Mesendoderm (in vitro differentiated cells): Measurements from ENCODE around the gene SYNE2.
A peak's percentile ranks its signal among the peaks of the same experiment; 100 is the strongest.

Source experiments
- DNase-seq: peaks from one replicate; pipeline ENCODE4 v3.0.0; 2013
- H2AK5ac ChIP-seq: 2 replicates; pipeline ENCODE4 v1.6.1; 2013; ENCODE audit warnings: low read length, inconsistent platforms
- H2BK120ac ChIP-seq: 2 replicates; pipeline ENCODE4 v1.6.1; 2013; ENCODE audit warnings: low read depth, mild to moderate bottlenecking, low read length, moderate library complexity, mixed read lengths
- H2BK15ac ChIP-seq: replicated peaks from 2 replicates; pipeline ENCODE4 v1.6.1; 2013; ENCODE audit warnings: low read depth, mild to moderate bottlenecking, moderate library complexity
- H2BK5ac ChIP-seq: 2 replicates; pipeline ENCODE4 v1.6.1; 2013; ENCODE audit warnings: low read length, inconsistent platforms
- H3K18ac ChIP-seq: 2 replicates; pipeline ENCODE4 v1.6.1; 2013; ENCODE audit warnings: mild to moderate bottlenecking, low read length, mixed read lengths
- H3K23ac ChIP-seq: one replicate; pipeline ENCODE4 v1.6.1; 2013; ENCODE audit warnings: low read length
- H3K27ac ChIP-seq: 2 replicates; pipeline ENCODE4 v1.5.1; 2013; ENCODE audit warnings: low read depth, mild to moderate bottlenecking, inconsistent platforms, low read length, moderate library complexity
- H3K27me3 ChIP-seq: 2 replicates; pipeline ENCODE4 v1.6.1; 2013; ENCODE audit warnings: low read length, control low read depth, mild to moderate bottlenecking, inconsistent platforms; ENCODE audit not compliant: insufficient read depth, poor library complexity
- H3K36me3 ChIP-seq: 2 replicates; pipeline ENCODE4 v1.6.1; 2013; ENCODE audit warnings: low read length, inconsistent platforms; ENCODE audit not compliant: control insufficient read depth, insufficient read depth
- H3K4ac ChIP-seq: one replicate; pipeline ENCODE4 v1.6.1; 2013; ENCODE audit warnings: low read depth, mild to moderate bottlenecking, low read length, moderate library complexity
- H3K4me1 ChIP-seq: 2 replicates; pipeline ENCODE4 v1.6.1; 2013; ENCODE audit warnings: low read depth, low read length, inconsistent platforms; ENCODE audit not compliant: control insufficient read depth
- H3K4me2 ChIP-seq: 2 replicates; pipeline ENCODE4 v1.6.1; 2013; ENCODE audit warnings: low read length
- H3K4me3 ChIP-seq: 2 replicates; pipeline ENCODE4 v1.5.1; 2013; ENCODE audit warnings: mild to moderate bottlenecking, low read length
- H3K56ac ChIP-seq: one replicate; pipeline ENCODE4 v1.6.1; 2013; ENCODE audit warnings: low read length
- H3K79me1 ChIP-seq: 2 replicates; pipeline ENCODE4 v1.6.1; 2013; ENCODE audit warnings: low read length, inconsistent platforms
- H3K79me2 ChIP-seq: 2 replicates; pipeline ENCODE4 v1.6.1; 2013; ENCODE audit warnings: mild to moderate bottlenecking, low read length; ENCODE audit not compliant: control insufficient read depth, insufficient read depth
- H3K9ac ChIP-seq: 2 replicates; pipeline ENCODE4 v1.6.1; 2013; ENCODE audit warnings: low read length, inconsistent platforms
- H4K5ac ChIP-seq: one replicate; pipeline ENCODE4 v1.6.1; 2013; ENCODE audit warnings: low read length
- H4K8ac ChIP-seq: one replicate; pipeline ENCODE4 v1.6.1; 2013; ENCODE audit warnings: low read depth, mild to moderate bottlenecking, control low read depth, low read length, moderate library complexity
- WGBS: extraction: QIAGEN DNeasy Blood & Tissue Kit; methylation state at CpG from one replicate; pipeline ENCODE4 v1.1.7; 2013; ENCODE audit warnings: low lambda C conversion rate, missing lambda C conversion rate; ENCODE audit not compliant: insufficient coverage; ENCODE audit errors: extremely low coverage; 5-methylcytosine and 5-hydroxymethylcytosine counted together

Gene SYNE2

DNA sequence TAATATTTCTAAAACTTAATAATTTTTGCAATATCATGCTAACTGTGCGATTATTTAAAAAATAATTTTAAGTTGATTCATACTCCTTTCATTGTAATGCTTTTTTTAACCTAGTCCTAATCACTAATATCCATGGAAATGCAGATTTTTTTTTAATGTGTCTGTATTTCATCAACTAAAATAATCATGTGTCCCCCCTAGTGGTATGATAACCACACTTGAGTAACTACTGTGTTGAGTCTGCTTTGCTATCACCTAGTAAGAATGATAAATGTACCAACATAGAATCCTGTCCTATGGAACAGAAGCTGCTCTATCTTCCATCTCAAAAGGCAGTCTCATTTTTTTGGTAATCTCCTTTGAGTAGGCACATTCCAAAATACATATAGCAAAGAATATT lies 19.1 kb upstream of the SYNE2 start:
- Histone ChIP-seq H3K36me3 (no peaks in the 10 kb centered on the region), H2BK5ac (no peak overlapping the region), H3K4me2 (no peak overlapping the region), H3K27ac (no peak overlapping the region), H3K4ac (no peak overlapping the region), H3K79me1 (no peaks in the 10 kb centered on the region), H4K5ac (no peak overlapping the region), H3K4me3 (no peak overlapping the region), H2BK120ac (no peak overlapping the region), H3K27me3 (no peaks in the 10 kb centered on the region), H3K56ac (no peak overlapping the region), H3K4me1 (no peaks in the 10 kb centered on the region), H2AK5ac (no peak overlapping the region), H4K8ac (no peak overlapping the region), H3K79me2 (no peaks in the 10 kb centered on the region), H3K9ac (no peak overlapping the region), H3K23ac (no peak overlapping the region), H3K18ac (no peak overlapping the region), H2BK15ac (no peak overlapping the region)
- no peak for DNase-seq
- 100% methylated on average over 1 of the region's 1 CpG for WGBS

DNA sequence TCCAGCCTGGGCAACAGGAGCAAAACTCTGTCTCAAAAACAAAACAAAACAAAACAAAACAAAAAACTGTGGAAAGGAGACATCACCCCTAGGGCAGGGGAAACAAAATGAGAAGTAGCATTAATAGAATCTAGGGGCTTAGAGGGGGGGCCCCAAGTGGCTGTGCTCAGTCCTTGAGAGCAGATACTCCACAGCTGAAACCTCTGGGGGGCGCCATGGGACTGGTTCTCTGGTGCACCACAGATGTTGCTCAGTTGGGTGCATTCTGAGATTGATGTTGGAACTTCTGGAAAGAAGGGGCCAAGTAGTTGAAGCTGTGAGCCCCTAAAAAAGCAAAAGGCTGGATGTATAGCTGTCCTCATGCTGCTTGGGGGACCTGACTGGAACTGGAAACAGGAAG lies 11.8 kb upstream of the SYNE2 start:
- no peak overlapping the region for H3K18ac ChIP-seq
- H2BK120ac ChIP-seq: no peak overlapping the region
- H3K27me3 ChIP-seq: no peaks in the 10 kb centered on the region
- H2AK5ac ChIP-seq: no peak overlapping the region
- no peak overlapping the region for H3K4me3 ChIP-seq
- H3K4me2 ChIP-seq: no peak overlapping the region
- no peak overlapping the region for H4K8ac ChIP-seq
- H3K9ac ChIP-seq: no peak overlapping the region
- H3K79me1 ChIP-seq: no peaks in the 10 kb centered on the region
- WGBS: no CpG with 5 or more reads among the region's 1 CpG
- no peak overlapping the region for H4K5ac ChIP-seq
- H3K56ac ChIP-seq: no peak overlapping the region
- no peak overlapping the region for H3K4ac ChIP-seq
- no peaks in the 10 kb centered on the region for H3K36me3 ChIP-seq
- H2BK15ac ChIP-seq: no peak overlapping the region
- H3K79me2 ChIP-seq: no peaks in the 10 kb centered on the region
- no peak overlapping the region for H3K27ac ChIP-seq
- no peak overlapping the region for H3K23ac ChIP-seq
- DNase-seq: peak; percentile 18
- H3K4me1 ChIP-seq: no peaks in the 10 kb centered on the region
- no peak overlapping the region for H2BK5ac ChIP-seq

- H3K18ac ChIP-seq: no peak overlapping the region
- no peak overlapping the region for H3K23ac ChIP-seq
- H3K79me1 ChIP-seq: no peaks in the 10 kb centered on the region
- H2BK5ac ChIP-seq: no peak overlapping the region
- H2AK5ac ChIP-seq: no peak overlapping the region
- H3K4me1 ChIP-seq: no peaks in the 10 kb centered on the region
- no peak for DNase-seq
- no peak overlapping the region for H3K9ac ChIP-seq
- H3K56ac ChIP-seq: no peak overlapping the region
- no peaks in the 10 kb centered on the region for H3K27me3 ChIP-seq
- no peak overlapping the region for H4K8ac ChIP-seq
- H3K27ac ChIP-seq: no peak overlapping the region
- no peak overlapping the region for H3K4me2 ChIP-seq
- H2BK120ac ChIP-seq: no peak overlapping the region
- H2BK15ac ChIP-seq: no peak overlapping the region
- H3K4ac ChIP-seq: no peak overlapping the region
- no peaks in the 10 kb centered on the region for H3K36me3 ChIP-seq
- H3K79me2 ChIP-seq: no peaks in the 10 kb centered on the region
- no peak overlapping the region for H4K5ac ChIP-seq
- H3K4me3 ChIP-seq: no peak overlapping the region
- WGBS: no CpG with 5 or more reads among the region's 3 CpGs
Observed at GRCh38 chr14:63843796-63844195, 9.0 kb upstream of the SYNE2 start.

DNA sequence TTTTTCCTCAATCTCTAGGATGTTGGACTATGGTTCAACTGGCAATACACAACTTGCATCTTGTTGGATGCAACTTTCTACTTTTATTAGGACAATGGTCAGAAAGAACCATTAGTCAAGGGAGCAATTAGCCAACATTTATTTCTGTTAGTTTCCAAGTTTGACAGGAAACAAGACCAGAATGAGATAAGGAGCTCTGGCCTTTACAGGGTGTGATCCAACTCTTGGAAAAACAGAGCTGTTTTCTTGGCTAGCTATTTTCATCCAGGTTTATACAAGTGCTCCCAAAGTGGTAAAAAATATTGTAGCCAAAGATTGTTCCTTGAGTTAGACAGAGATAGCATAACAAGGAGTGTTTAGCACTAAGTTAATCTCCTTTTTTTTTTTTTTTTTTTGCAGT lies 3.9 kb upstream of the SYNE2 start:
- DNase-seq: no peak
- Histone ChIP-seq H3K79me2 (no peaks in the 10 kb centered on the region), H3K4me1 (no peaks in the 10 kb centered on the region), H3K79me1 (no peaks in the 10 kb centered on the region), H3K36me3 (no peaks in the 10 kb centered on the region), H4K5ac (no peak overlapping the region), H3K4me3 (no peak overlapping the region), H3K9ac (no peak overlapping the region), H3K27me3 (no peaks in the 10 kb centered on the region), H3K27ac (no peak overlapping the region), H3K23ac (no peak overlapping the region), H3K4ac (no peak overlapping the region), H2BK120ac (no peak overlapping the region), H2BK15ac (no peak overlapping the region), H2BK5ac (no peak overlapping the region), H3K4me2 (no peak overlapping the region), H3K56ac (no peak overlapping the region), H2AK5ac (no peak overlapping the region), H4K8ac (no peak overlapping the region), H3K18ac (no peak overlapping the region)

DNA sequence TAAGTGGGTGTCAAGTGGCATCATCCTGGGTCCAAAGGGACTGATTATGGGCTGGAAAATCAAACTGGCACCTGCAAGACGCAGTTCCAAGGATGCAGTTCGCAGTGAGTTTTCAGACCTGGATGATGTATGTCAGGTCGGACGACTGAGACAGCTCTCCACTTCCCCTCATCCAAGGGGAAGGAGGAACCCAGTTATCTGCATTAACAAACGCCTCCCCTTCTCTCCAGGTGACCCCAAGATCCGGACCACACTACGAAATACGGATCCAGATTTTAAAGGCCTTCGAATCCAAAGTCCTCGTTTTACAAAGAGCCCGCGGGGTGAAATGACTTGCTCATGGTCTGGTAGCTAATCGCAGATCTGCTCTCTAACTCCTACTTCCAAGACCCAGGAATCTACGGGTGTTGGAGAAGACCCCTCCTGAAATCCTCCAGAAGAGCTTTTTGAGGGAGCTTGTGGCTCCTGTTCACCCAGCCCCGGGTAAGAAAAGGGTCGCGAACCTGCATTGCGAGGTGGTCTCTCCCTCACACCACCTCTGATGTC lies 460 bp upstream of the SYNE2 start:
- no peak overlapping the region for H2BK5ac ChIP-seq
- H3K18ac ChIP-seq: no peak overlapping the region
- peak overlapping the region; percentile 29 for H3K4me2 ChIP-seq
- H3K79me1 ChIP-seq: peaks cover 9% of the 10 kb centered on the region
- H3K23ac ChIP-seq: no peak overlapping the region
- no CpG with 5 or more reads among the region's 18 CpGs for WGBS
- no peak overlapping the region for H4K5ac ChIP-seq
- H3K4me3 ChIP-seq: peak overlapping the region; percentile 9
- H3K56ac ChIP-seq: peak overlapping the region; percentile 75
- DNase-seq: peak; percentile 73
- H4K8ac ChIP-seq: no peak overlapping the region
- H3K4ac ChIP-seq: no peak overlapping the region
- H3K4me1 ChIP-seq: peaks cover 2% of the 10 kb centered on the region
- H3K36me3 ChIP-seq: no peaks in the 10 kb centered on the region
- H3K27ac ChIP-seq: no peak overlapping the region
- no peak overlapping the region for H2BK120ac ChIP-seq
- H2BK15ac ChIP-seq: no peak overlapping the region
- H2AK5ac ChIP-seq: no peak overlapping the region
- peaks cover 4% of the 10 kb centered on the region for H3K27me3 ChIP-seq
- H3K9ac ChIP-seq: peak overlapping the region; percentile 49
- H3K79me2 ChIP-seq: peaks cover 3% of the 10 kb centered on the region

- Histone ChIP-seq H2AK5ac (no peak overlapping the region), H3K4ac (peak overlapping the region; percentile 85), H2BK120ac (peak overlapping the region; percentile 70), H3K18ac (peak overlapping the region; percentile 98), H3K4me3 (peak overlapping the region; percentile 19), H2BK15ac (no peak overlapping the region), H4K8ac (no peak overlapping the region), H3K56ac (peak overlapping the region; percentile 86), H3K4me2 (peak overlapping the region; percentile 81), H2BK5ac (no peak overlapping the region), H4K5ac (no peak overlapping the region), H3K4me1 (peaks cover 2% of the 10 kb centered on the region), H3K27ac (no peak overlapping the region), H3K36me3 (no peaks in the 10 kb centered on the region), H3K79me1 (peaks cover 9% of the 10 kb centered on the region), H3K9ac (peak overlapping the region; percentile 79), H3K27me3 (peaks cover 4% of the 10 kb centered on the region), H3K79me2 (peaks cover 3% of the 10 kb centered on the region), H3K23ac (no peak overlapping the region)
- DNase-seq: peak; percentile 47
- no CpG with 5 or more reads among the region's 18 CpGs for WGBS
Observed at GRCh38 chr14:63853831-63854293, 1.1 kb downstream of the SYNE2 start.
